ENCODE data around the gene CREB5. TPM values are rescaled to one million over a fixed set of nuclear protein-coding genes. Genes with fewer than 3 reads are reported as not detected.

Gene CREB5
- total RNA-seq, 4 donors from 2014 or later = 0.90 to 10.1 (median 4.9) TPM

- intact Hi-C loops (cut with DNase I; ENCODE audit: low total_unique reads) = loop anchor here (10.0 kb wide), 1 partner anchor 577 kb away; no protein-coding TSS in a partner anchor
Observed at GRCh38 chr7:28681693-28682310, 269.5 kb downstream of the CREB5 start.

GRCh38 chr7:28682801-28683200, 270.5 kb downstream of the CREB5 start:
- intact Hi-C loops (cut with DNase I; ENCODE audit: low total_unique reads) = loop anchor here (10.0 kb wide), 1 partner anchor 578 kb away; no protein-coding TSS in a partner anchor
- H3K9me3 ChIP-seq = no peaks in the 10 kb centered on the region
- in situ Hi-C loops (cut with MboI; ENCODE audit: low sequenced_read_pairs in 4 of 4) = no loop called here
- no peaks in the 10 kb centered on the region for H3K27me3 ChIP-seq
- no peak overlapping the region for H3K4me3 ChIP-seq
- TF ChIP-seq CTCF (IDR thresholded peaks at IDR 0.05 in 4 of 5, conservative IDR thresholded peaks at IDR 0.05 in 1 of 5) (no peak), POLR2A (IDR thresholded peaks at IDR 0.05) (no peak)
- H3K4me1 ChIP-seq = peaks cover 23 to 25% of the 10 kb centered on the region in 2 donors
- H3K27ac ChIP-seq = no peak overlapping the region
- ATAC-seq = no peak
- peak in 1 of 2 donors; percentile 43 for DNase-seq
- no peaks in the 10 kb centered on the region for H3K36me3 ChIP-seq

More at GRCh38 chr7:28681693-28682310, 269.5 kb downstream of the CREB5 start:
- in situ Hi-C loops (cut with MboI; ENCODE audit: low sequenced_read_pairs in 4 of 4) = no loop called here
- ATAC-seq (no peak), DNase-seq (no peak)
- no peaks in the 10 kb centered on the region for H3K27me3 ChIP-seq
- H3K9me3 ChIP-seq = no peaks in the 10 kb centered on the region
- TF ChIP-seq POLR2A (IDR thresholded peaks at IDR 0.05) = no peak
- TF ChIP-seq CTCF (IDR thresholded peaks at IDR 0.05 in 4 of 5, conservative IDR thresholded peaks at IDR 0.05 in 1 of 5) = no peak
- no peak overlapping the region for H3K4me3 ChIP-seq
- H3K36me3 ChIP-seq = no peaks in the 10 kb centered on the region
- H3K4me1 ChIP-seq = peaks cover 16 to 18% of the 10 kb centered on the region in 2 donors
- no peak overlapping the region for H3K27ac ChIP-seq

GRCh38 chr7:28684650-28685241, 272.4 kb downstream of the CREB5 start:
- in situ Hi-C loops (cut with MboI; ENCODE audit: low sequenced_read_pairs in 4 of 4) (no loop called here), intact Hi-C loops (cut with DNase I; ENCODE audit: low total_unique reads) (loop anchor here (10.0 kb wide), 1 partner anchor 580 kb away; no protein-coding TSS in a partner anchor)
- Histone ChIP-seq H3K27ac (peak overlapping the region; percentile 76 to 87 (median 80)), H3K4me1 (peaks cover 33 to 43% of the 10 kb centered on the region in 2 donors), H3K36me3 (no peaks in the 10 kb centered on the region), H3K4me3 (no peak overlapping the region), H3K27me3 (no peaks in the 10 kb centered on the region), H3K9me3 (no peaks in the 10 kb centered on the region)
- TF ChIP-seq CTCF (IDR thresholded peaks at IDR 0.05 in 4 of 5, conservative IDR thresholded peaks at IDR 0.05 in 1 of 5) = no peak
- no peak for TF ChIP-seq POLR2A (IDR thresholded peaks at IDR 0.05)
- ATAC-seq = no peak
- no peak for DNase-seq

GRCh38 chr7:28685242-28685643, 272.9 kb downstream of the CREB5 start:
- Histone ChIP-seq H3K36me3 (no peaks in the 10 kb centered on the region), H3K9me3 (no peaks in the 10 kb centered on the region), H3K27ac (peak overlapping the region; percentile 76 to 87 (median 80)), H3K4me1 (peaks cover 33 to 43% of the 10 kb centered on the region in 2 donors), H3K27me3 (no peaks in the 10 kb centered on the region), H3K4me3 (peak overlapping the region; percentile 45 to 68 (median 56))
- ATAC-seq (peak; percentile 2 to 6), DNase-seq (peak in 1 of 2 donors; percentile 28)
- TF ChIP-seq CTCF (IDR thresholded peaks at IDR 0.05 in 4 of 5, conservative IDR thresholded peaks at IDR 0.05 in 1 of 5) (no peak), POLR2A (IDR thresholded peaks at IDR 0.05) (no peak)
- in situ Hi-C loops (cut with MboI; ENCODE audit: low sequenced_read_pairs in 4 of 4) = no loop called here
- intact Hi-C loops (cut with DNase I; ENCODE audit: low total_unique reads) = loop anchor here (10.0 kb wide), 1 partner anchor 580 kb away; no protein-coding TSS in a partner anchor

Data from gastrocnemius medialis (tissue), 4 donors.